AML-193 (cell line): ENCODE data around the gene SFXN1.

Experiments used
- DNase-seq, 2 experiments: peaks; one replicate each; lab custom pipeline; 2025; lab: John Stamatoyannopoulos, UW

The SFXN1 gene

DNA sequence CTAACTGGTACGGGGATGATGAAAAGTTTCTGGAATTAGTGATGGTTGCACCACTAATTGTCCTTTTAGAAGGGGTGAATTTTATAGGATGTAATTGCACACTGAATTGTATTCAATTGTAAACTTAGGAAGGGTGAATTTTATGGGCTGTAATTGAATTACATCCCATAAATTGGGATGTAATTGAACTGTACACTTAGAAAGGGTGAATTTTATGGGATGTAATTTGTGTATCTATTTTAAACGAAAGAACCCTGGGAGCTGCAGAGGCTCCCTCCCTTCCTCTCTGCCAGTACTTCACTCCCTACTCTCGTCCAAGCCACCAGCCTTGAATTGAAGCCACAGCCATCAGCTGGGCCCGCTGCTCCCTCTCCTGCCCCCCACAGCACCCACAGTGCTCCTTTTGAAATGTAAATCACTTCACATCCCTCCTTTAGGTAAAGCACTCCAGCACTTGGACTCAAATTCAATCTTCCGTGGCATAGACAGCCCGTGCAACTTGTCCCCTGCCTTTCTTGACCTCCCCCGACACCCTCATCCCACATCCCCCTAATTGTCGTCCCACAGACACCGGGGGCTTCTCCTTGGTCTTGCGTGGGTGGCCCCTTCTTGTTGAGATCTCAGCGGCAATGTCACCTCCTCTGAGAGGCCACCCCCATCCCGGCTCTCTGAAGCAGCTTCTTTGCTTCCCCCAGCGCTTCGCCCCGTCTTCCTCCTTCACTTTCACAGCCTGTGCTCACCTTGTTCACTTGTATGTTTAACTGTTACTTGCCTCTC, 95.3 kb downstream of the SFXN1 start:
- DNase-seq: no peak

DNA sequence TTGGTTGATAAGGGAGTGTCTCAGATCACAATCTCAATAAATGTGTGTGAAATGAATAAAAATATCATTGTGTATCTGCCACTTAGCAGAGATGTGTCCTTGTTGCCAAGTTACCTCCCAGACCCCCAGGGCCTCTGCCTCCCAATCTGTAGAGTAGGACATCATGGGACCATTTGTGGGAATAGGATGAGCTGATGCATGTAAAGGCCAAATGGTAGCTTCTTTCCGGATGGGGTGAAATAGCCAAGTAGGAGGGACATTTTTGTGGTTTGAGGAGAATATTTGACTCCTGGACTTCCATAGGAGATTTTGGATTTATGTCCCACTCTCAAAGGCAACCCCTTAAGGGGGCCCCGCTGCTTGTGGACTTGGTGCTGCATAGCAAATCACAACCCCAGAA, 96.9 kb downstream of the SFXN1 start:
- no peak for DNase-seq

DNA sequence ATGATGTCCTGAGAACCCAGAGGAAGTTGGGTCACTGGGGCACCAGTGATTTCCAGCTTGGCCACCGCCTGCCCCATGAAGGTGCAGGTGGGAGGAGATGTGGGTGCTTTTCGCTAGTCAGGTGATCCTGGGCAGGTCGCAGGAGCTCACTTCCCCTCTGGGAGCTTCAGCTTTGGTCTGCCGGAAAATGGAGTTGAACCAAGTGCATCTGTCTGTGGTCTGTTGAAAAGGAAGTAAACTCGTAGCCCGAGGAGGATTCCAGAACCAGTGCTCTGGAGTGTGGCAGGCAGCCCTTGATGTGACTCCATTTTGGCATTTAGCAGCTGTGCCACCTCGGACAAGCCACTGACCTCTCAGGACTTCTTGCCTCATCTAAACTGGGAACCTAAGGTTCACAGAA, 97.7 kb downstream of the SFXN1 start:
- no peak for DNase-seq

DNA sequence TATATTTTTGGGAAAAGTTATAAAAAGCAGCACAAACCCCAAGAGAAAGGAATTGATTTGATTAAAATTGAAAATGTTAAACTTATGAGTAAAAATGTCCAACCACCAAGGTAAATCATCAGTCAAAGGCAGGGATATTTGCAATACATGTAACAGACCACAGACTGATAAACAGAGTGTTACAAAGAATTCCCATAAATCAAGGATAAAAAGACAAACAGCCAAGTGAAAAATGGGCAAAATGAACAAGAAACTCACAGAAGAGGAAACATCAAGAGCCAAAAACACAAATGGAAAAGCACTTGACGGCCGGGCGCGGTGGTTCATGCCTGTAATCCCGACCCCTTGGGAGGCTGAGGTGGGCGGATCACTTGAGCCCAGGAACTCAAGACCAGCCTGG, 98.2 kb downstream of the SFXN1 start:
- no peak for DNase-seq
